HG02885 (cell line): ENCODE data around the gene TMEFF2.

Experiments used
- ATAC-seq: cut with Tn5 transposase; IDR thresholded peaks from one replicate; pipeline ENCODE4 v1.9.1; 2021; ENCODE audit warnings: mild to moderate bottlenecking; ENCODE audit not compliant: unreplicated experiment, poor library complexity

Gene TMEFF2, protein sequence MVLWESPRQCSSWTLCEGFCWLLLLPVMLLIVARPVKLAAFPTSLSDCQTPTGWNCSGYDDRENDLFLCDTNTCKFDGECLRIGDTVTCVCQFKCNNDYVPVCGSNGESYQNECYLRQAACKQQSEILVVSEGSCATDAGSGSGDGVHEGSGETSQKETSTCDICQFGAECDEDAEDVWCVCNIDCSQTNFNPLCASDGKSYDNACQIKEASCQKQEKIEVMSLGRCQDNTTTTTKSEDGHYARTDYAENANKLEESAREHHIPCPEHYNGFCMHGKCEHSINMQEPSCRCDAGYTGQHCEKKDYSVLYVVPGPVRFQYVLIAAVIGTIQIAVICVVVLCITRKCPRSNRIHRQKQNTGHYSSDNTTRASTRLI

DNA sequence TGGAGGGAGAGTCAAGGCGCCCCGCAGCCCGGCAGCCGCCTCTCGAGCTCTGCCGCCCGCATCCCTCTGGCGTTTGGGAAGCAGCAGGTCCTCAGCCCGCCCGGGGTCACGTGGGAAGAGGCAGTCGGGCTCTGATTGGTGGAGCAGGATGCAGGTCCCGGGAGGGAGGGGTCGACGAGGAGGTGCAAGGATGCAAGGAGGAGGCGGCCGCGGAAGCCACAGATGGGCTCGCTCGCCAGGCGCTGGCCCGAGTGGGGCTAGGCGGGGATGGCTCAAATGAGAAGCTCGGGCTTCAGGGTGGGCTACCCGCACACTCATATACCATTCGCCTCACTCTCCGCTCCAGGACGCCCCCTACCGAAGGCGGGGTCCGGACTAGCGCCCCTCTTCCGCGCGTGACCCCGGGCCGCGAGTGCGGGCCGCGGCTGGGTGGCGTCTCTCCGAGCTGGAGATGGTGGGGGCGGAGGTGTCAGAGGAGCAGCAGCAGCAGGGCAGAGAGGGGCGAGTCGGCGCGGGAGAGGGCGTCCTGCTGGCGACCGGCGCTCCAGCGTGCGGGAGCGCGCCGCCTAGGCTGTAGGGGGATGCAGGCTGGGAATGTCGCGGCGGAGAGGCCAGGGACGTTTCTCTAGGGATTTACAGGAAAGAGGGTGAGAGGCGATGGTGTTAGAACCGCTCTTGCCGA is at the start of gene TMEFF2:
Gene TMEFF2 (minus strand): TSS at position 68 of the 682 bp plus-strand sequence. CDS start 409 bp downstream, outside the sequence.
- peak; percentile 39 for ATAC-seq

DNA sequence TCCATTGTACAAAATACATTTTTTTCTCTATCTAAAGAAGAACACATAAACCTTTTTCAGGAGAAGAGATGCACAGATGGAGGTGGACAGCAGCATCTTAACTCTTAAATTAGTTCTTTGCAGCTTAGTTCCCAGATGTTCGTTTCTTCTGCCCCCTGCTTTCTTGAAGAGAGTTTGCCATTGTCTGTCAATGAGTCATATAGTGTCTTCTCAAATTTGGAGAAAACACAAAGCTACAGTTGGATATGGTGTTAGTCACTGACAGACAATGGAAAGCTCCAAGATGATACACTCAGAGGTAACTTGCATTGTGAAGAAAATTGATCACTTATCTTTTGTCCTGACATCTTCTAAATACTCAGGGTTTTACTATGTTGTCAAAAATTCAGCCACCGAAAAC is 48.8 kb upstream of the TMEFF2 start:
- ATAC-seq: no peak

DNA sequence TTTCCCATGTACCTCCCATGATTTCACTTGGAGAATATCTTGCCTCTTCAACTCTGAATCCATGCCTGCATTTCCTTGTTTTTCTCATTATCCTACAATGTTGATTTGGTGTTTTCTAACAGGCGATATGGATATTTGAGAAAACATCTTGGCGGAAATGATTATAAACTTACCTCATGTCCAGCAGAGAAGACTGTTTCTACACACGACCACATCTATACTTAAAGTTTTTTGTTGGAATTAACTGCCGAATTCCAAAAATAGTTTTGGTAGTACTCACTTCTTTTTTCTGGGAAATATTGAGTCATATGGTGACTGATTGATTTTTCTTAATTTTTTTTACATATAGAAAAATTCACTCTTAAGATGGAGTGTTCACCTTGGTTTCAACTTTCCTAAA is 41.4 kb upstream of the TMEFF2 start:
- ATAC-seq: no peak

DNA sequence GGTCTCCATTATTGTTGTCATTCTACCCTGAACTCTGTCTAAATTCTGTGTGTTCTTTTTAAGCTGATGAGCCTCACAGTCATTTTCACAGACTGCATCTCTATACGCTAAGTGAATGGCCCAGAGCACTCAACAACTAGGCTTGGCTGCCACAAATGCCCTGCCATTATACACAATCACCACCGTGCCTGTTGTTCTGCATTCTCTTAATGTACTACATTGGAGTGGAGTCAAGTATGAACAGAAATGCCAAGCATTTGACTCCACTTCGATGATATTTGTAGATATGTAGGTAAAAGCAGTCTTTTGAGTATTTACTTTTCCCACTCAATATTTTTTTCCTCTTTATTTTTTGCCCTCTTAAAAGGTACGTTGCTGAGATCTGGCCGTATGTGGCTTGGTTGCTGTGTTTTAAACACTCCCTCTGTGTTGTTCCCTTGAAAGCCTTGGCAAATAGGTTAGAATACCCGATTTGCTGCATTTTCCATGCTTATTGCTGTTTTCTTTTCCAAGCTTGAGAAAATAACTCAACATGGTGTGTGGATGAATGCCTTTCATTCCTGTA is 36.2 kb upstream of the TMEFF2 start:
- no peak for ATAC-seq

DNA sequence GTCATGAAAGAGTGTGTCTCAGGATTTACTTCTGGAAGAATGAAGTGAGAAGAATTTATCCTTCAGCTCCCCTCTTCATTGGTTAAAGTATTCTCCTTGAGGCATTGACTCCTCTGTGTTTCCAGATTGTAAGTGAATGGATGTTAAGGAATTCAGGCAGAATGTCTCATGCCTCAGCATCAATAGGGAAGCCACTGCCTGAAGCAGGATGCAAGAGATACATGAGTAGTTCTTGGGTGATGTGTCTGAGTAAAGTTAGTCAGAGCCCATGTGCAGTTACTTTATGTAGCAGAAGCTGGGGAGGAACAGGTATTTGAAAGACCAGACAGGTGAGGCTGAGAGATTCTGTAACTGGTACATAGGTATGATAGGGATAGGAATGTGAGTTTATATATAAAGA is 34.0 kb upstream of the TMEFF2 start:
- no peak for ATAC-seq

DNA sequence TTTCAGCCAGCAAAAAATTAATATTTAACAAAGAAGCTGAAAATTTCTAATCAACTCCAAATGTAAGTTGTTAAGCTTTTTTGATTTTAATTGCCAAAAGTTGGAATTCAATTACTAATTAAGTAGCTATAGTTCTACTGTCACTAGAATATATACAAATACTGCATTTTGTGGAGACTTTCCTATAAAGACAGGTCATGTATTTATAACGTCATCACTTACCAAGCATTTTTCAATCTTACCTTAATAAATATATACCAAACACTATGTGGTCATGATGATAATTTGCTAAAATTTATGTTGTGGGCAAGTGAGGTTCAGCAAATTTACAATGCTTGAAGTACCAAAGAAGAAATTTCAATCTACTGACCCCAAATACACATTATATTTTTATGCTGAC is 24.2 kb upstream of the TMEFF2 start:
- ATAC-seq: no peak

DNA sequence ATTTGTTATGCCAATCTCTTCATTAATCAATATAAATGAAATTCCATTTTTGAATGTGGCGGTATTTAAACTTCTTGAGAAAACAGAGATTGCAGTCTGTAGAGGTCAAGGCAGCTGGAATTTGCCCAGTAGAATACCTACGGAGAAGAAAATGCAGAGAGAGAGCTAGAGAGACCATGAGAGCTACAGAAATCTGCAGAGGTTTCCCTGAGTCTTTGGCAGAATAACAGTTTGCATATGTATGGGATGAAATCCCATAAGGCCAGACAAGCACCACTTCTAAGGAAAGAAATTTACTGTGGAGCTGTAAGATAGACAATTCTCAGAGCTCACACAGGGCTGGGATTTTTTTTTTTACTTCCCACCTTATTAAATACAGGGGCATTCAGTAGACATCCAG is 23.6 kb upstream of the TMEFF2 start:
- no peak for ATAC-seq

DNA sequence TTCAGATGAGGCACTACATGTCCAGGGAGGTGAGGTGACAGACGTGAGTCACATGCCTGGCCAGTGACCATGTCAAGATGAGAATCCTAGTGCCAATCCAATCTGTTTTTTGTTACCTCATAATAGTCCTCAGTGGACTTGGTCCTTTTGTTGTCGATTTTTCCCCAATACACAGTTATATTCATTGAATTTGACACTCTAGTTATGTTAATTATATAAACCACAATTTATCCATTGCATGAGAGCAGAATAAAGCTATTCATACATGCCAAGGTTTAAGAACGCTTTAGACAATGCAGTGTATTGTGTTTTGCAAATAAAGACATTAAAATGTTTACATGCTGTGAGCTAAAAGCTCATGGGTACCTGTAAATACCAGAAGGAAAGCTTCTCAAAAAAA is 21.6 kb upstream of the TMEFF2 start:
- ATAC-seq: no peak

DNA sequence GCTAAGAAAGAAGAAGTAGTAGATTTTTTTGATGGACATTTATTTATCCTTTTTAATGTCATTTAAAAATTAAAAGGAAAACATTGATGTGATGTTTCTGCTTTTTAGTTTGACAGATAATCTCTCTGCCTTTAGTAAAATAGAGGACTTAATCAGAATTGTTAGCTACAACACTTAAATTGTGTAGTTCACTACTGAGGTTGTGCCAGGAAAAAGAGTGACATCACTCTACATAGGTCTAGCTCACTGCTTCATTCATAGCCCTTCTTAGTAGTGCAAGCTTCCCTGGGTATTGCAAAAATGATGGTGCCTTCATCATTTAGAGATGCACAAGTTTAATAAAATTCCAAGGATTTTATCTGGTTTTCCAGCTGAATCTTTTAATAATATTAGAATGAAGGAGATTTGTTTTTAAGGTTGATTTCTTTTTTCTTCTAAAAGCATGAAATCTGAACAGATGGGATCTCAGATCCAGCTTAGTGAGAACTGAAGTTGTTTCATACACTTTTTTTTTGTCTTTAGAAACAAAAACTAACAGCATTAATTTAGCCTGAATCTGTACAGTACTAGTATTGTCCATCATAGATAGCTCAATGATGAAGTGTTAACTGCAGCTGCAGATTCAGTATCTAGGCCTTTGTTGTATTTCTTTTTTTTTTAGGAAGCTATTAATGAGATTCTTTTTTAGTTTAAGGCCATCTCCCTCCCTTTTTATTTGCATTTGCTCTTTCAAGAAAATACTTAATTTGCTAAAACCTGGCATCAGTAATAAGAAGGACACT is 20.6 kb upstream of the TMEFF2 start:
- no peak for ATAC-seq

DNA sequence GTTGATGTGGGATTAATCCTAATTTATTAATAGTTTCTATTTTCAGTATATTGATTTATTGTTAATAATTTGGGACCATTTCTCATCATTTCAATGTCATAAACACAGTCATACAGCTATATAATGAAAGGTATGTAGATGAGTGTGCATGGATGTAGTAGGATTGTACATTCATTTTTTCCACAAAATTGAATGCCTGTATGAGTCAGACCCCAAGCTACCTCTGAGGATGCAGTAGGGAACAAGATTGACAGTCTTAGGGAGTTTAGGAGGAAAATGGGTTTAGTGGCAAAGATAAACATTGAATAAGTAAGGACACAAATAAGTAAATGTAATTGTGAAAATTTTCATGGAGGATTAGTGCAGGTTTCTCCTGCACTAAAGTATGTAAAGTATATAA is 14.1 kb upstream of the TMEFF2 start:
- ATAC-seq: no peak

DNA sequence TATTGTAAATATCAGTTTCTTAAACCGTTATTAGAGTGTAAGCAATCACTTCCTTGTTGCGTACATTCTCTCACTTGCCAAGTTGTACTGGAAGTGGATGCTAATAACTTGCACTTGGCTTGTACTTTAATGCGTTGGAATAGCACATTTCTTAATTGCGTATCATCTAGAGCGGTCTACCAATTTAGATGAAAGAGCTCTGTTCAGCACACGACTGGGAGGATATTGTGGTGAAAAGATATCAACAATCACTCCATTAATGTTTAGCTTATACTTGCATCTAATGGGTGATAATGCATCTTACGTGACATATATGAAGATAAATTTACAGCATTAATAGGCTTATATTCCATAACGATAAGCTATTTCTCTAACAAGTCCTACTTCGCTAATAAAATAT is 11.7 kb upstream of the TMEFF2 start:
- ATAC-seq: no peak

DNA sequence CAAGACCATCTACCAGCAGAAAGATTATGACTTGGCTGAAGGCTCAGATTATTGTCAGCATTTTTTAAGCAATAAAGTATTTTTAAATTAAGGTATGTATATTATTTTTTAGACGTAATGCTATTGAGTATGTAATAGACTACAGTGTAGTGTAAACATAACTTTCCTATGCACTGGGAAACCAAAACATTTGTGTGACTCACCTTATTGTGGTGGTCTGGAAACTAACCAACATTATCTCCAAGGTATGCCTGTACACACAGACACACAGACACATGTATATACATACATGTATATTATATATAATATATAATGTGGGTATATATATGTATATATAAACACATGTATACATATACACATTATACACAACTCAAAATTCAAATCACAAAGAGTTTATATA is 9.1 kb upstream of the TMEFF2 start:
- no peak for ATAC-seq

DNA sequence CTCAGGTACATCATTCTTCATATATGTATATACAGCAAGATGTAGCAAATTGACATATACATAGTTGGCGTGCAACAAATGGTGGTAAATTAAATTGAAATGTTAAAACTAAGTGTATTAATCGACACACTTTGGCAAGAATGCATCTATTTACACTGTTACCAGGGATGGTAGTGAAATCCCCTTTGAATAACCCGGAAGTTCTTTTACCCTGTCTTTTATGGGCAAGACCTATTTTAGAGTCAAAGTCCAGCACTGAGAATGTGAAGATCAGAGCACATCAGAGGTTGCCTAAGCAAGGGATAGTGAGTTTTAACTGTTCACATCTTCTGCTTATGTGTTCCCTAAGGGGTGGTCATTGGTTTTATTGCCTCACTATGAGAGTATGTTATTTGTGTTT is 7.6 kb upstream of the TMEFF2 start:
- no peak for ATAC-seq

DNA sequence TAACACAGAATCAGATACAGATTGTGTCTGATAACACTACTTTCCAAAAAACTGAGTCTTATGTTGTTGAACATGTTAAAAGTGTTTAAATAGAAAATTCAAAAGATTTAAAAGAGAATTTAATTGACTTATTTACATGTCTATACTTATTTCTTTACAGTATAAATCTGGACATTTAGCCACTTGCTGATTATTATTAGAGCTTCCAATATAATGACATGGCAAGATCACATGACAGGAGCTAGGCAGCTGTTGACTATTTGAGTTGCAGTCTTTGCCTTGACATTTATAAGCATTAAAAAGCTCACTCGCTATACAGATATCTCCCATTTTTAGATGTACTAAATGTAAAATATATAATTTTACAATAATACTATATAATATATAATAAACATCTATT is 6.4 kb upstream of the TMEFF2 start:
- ATAC-seq: no peak

DNA sequence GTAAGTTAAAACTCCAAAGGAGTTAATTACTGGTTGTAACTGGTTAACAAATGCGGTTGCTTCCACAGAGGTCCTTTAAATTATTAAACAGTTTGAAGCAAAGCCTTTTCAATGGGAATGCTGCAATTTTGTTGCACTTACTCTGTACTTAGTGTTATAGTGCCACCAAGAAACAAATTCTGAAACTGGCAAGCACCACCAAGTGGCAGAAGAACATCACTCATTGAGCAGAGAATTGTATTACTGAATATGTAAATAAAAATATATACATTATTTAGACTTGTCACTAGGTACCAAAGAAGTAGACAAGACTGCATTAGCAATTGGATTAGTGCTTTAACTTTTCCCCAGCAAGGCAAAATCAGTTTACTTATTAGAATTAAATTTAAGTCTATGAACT is 2.6 kb upstream of the TMEFF2 start:
- ATAC-seq: no peak

DNA sequence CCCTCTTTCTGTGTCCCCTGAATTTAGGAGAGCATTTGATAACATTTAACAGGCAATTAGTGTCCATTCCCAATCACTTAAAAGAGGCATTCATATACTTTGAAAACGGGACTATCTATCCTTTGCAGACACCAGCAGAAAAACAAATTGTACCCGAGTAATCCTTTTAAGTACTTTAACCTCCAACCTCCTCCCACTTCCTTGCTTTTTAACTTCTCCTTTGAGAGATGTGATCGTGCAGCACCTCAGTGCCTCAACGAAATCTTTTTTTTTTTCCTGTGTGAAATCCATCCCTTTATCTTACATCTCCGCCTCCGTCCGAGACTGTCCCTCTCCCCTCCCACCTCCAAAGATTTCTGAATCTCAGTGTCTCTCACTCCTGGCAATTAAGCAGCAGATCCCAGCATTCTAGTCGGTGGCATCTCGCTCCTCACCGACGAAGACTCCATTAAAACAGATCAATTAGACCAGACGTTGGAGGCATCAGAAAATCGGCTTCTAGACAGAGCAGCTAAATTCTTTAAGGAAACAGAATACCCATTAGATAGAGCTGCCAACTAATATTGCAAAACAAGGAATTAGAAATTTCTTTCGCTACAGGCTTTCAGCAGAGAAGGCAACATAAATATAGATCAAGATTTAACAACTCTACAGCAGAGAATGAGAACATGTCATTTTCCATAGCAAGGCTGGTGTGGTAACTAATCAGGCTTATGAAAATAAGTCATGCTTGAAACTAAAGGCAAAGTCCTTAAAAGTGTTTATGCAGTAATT is 1.9 kb upstream of the TMEFF2 start:
- ATAC-seq: no peak

DNA sequence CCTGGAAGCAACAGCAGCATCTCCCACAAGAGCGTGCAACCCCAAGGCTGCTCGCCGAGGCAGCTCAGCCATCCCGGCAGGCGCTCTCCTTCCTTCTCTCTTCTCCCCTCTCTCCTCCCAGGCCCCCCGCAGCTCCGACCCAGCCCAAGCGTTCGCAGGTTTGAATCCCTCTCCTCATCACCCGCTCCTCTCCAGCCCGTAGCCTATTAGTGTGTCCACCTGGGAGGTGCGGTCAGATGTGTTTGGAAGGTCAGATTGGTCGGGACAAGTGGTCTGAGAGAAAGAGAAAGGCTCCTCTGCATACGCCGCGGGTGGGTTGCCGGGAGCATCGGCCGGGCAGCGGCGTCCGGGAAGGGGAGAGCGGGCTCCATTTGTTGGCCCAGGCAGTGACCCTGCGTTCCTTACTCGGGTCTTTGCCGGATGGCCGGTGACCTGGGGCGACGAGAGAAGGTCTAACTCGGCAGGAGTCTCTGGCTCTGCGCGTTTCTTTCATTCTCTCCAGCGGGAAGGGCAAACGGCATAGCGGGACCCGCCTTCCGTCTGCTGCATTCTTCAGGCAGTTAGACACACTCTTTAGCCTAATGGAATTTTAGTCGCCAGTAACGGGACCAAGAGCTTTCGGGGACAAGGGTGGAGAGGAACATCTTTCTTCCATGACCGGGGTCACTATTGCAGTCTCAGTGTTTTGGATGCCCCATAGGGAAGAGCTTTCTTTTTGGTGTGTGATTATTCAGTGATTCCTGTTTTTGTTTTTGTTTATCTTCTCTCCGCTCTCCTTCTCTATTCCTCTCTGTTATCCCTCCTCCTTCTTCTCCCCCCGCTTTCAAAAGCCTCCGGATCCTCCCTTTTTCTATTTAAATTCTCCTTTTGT is 1.1 kb upstream of the TMEFF2 start:
- ATAC-seq: peak; percentile 22

DNA sequence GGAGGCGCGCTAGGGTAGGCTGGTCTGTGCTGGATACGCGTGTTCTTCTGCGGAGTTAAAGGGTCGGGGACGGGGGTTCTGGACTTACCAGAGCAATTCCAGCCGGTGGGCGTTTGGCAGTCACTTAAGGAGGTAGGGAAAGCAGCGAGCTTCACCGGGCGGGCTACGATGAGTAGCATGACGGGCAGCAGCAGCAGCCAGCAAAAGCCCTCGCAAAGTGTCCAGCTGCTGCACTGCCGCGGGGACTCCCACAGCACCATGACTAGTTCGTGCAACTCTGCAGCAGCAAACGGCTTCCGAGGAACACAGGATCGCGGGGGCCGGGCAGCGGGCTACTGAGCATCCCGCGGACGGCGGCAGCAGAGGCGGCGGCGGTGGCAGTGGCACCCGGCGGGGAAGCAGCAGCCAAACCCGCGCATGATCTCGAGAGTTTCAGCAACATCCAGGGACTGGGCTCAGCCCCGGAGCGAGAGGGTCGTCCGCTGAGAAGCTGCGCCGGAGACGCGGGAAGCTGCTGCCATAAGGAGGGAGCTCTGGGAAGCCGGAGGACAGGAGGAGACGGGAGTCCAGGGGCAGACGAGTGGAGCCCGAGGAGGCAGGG is 368 bp downstream of the TMEFF2 start:
- ATAC-seq: peak; percentile 21

DNA sequence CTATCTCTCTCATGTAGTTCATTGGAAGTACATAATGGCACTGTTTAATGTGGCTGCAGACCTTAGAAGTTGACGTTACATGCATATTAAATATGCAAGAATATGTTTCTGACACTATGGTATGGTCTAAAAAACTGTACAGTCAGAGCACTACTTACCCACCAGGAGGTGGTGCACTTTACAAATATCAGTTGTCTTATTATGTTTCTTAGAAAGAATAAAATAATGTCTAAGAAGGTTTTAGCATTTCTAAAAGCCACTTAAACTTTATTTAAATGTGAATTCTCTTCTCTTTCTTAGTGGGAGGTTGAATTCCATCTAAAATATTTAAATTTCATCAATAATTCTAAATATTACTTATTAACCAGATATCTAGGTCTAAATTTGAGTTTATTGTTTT is 4.3 kb downstream of the TMEFF2 start:
- peak; percentile 31 for ATAC-seq
